Fibroblast of skin of back (primary cell): ENCODE data around the gene TNNI3K. TPM values are rescaled to one million over a fixed set of nuclear protein-coding genes. Genes with fewer than 3 reads are reported as not detected.
"Not testable (repeated sequence)": the region's sequence is repeated elsewhere in the genome, so short reads cannot be mapped to it uniquely, and the experiment has no call there.

ENCODE experiments used
- DNase-seq: peaks from one replicate; pipeline ENCODE4 v3.0.0-alpha.2; 2013
- polyA plus RNA-seq, 2 experiments: library from polyadenylated mRNA; unstranded; fragments of 120-200 nt; gene quantifications; one replicate each; pipeline ENCODE4 v1.2.1, GENCODE V29; 2013; ENCODE audit not compliant: insufficient read length in 2 of 2

The TNNI3K gene, protein sequence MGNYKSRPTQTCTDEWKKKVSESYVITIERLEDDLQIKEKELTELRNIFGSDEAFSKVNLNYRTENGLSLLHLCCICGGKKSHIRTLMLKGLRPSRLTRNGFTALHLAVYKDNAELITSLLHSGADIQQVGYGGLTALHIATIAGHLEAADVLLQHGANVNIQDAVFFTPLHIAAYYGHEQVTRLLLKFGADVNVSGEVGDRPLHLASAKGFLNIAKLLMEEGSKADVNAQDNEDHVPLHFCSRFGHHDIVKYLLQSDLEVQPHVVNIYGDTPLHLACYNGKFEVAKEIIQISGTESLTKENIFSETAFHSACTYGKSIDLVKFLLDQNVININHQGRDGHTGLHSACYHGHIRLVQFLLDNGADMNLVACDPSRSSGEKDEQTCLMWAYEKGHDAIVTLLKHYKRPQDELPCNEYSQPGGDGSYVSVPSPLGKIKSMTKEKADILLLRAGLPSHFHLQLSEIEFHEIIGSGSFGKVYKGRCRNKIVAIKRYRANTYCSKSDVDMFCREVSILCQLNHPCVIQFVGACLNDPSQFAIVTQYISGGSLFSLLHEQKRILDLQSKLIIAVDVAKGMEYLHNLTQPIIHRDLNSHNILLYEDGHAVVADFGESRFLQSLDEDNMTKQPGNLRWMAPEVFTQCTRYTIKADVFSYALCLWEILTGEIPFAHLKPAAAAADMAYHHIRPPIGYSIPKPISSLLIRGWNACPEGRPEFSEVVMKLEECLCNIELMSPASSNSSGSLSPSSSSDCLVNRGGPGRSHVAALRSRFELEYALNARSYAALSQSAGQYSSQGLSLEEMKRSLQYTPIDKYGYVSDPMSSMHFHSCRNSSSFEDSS
- polyA plus RNA-seq (2013, experiment 1 of 2; ENCODE audit: insufficient read length) = not detected
- 0.37 TPM for polyA plus RNA-seq (2013, experiment 2 of 2; ENCODE audit: insufficient read length)

DNA sequence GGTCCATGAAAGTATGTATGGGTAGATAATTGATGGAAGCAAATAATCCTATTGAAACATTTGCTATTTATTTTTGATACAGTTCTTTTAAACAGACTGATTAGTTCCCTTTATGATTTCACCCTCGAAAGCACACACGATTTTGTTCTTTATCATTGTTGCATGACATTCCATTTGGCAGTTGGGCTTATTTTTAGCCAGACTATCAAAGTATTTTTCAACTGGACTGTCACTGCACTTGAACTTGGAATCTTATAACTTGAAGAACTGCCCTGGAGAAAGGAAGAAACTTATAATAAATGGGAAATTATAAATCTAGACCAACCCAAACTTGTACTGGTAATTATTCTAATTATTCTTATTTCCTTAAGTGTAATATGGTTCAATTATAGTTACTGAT is at the start of gene TNNI3K:
TNNI3K (plus strand) TSS at position 235 of the 400 bp plus-strand sequence; CDS start at position 300, 65 bp downstream.
- no peak for DNase-seq

DNA sequence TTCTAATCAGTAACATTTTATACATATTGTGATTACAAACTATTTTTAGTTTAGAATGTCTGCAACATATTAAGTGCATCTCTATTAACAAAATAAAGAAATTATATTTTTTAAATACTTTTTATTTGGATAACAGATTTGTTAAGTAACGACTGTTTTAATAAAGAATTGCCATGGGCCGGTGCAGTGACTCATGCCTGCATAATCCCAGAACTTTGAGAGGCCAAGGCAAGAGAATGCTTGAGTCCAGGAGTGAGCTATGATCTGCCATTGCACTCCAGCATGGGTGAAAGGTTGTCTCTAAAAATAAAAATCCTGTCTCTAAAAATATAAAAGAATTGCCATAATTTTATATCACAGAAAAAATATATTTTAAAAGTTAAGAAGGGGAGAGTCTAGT is 41.3 kb upstream of the TNNI3K start:
- peak; percentile 43 for DNase-seq

DNA sequence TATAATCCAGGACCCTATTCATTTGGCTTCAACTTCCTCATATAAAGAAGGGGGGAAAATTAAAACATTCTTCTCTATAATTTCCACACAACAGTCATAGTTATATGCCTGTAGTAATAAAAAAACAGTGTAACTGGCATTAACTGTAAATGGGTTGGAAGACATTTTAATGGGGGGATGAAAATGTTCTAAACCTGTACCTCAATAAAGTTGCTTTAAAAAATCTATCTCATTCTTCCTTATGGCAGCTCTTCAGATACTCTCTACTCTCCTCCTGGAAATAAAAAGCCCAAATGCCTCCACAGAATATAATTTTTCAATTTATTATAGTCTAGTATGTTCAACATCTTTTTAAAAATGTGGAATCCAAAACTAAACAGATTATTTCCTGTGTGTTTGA is 39.8 kb upstream of the TNNI3K start:
- DNase-seq = no peak

DNA sequence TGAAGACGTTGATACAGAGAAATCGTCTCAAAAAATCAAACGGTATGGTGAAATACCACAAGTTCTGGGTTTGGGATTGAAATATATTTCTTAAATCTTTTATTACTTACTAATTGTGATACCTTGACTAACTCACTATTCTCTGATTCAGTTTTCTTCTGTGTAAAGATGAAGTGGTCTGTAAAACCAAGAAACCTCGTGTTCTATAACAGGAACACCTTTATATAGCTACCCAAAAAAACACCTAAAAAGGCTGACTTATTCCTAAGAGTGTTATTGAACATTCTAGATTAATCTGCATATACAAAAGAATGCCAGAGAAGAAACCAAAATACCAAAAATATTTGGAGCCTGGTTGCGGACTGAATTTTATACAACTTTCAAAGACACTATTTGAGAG is 37.9 kb upstream of the TNNI3K start:
- DNase-seq = no peak

DNA sequence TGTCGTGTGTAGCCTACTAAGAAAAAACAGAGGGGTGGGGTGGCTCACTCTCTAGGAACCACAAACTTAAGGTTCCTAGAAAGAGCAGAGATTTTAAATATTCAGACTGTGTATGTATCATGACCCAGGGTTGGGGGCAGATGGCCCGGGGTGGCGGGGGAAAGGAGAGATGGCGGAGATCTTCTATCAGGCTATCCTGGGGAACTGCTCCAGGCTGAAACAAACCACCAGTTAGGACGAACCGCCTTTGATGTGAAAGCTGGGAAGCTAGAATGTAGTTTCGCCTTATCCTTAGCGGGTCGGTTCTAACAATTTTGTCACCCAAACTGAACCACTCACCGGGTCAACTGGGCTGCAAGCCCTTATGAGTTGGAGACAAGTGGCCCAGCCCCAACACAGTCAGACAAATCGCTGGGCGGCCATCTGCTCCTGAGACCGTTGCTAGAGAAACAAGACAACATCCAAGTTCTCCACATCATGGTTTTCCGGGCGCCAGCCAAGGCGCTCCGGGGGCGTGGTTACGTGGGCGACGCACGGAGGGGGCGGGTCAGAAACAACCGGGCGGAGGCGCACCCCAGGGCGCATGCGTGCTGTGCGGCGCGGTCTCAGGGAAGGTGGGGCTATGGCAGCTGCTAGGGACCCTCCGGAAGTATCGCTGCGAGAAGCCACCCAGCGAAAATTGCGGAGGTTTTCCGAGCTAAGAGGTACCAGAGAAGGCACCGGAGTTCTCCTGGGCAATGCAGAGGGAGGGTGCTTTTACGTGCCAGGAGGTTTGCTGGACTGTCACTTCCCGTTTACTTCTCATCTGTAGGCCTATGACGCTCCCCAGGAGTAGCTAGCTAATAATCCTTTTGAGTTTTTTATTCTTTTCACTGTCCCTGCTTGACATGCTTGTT is 37.3 kb upstream of the TNNI3K start, which contains the start of the genes FPGT and LRRIQ3:
FPGT (plus strand) TSS at position 586 of the 896 bp plus-strand sequence; CDS start at position 623, 37 bp downstream.
LRRIQ3 (minus strand) TSS at position 520 of the 896 bp plus-strand sequence. CDS start 14,492 bp downstream, outside the sequence.
- peak; percentile 92 for DNase-seq

DNA sequence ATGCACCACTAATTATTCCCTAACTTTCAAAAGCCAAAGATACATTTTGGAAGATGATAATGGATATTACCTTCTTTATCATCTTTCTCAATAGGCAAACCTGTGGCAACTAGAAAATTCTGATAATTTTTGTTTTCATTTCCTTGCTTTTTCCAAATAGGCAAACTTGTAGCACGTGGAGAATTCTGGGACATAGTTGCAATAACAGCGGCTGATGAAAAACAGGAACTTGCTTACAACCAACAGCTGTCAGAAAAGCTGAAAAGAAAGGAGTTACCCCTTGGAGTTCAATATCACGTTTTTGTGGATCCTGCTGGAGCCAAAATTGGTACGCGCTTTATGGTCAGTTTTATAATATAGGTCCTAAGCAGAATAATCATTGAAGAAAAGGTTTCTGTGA is 35.7 kb upstream of the TNNI3K start:
- no peak for DNase-seq

DNA sequence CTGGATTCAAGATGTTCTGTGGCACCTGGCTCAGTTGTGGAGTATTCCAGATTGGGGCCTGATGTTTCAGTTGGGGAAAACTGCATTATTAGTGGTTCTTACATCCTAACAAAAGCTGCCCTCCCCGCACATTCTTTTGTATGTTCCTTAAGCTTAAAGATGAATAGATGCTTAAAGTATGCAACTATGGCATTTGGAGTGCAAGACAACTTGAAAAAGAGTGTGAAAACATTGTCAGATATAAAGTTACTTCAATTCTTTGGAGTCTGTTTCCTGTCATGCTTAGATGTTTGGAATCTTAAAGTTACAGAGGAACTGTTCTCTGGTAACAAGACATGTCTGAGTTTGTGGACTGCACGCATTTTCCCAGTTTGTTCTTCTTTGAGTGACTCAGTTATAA is 29.9 kb upstream of the TNNI3K start:
- DNase-seq = peak; percentile 74

DNA sequence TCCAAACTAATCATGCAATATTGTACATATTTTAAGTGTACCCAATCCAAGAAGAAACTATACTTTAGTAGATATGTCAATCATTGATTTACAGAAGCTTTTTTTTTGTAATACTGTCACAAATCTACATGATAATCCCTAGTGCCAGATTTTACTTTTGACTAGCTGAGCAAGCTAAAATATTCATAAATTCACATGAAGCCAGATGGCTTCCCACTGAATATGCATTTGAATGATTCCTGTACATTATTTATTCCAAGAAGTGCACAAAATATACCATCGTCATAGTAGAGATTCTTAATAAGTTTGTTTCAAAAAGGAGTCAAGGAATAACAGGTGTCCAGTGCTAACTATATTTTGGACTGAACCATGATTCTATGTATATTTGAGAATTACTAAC is 20.0 kb upstream of the TNNI3K start:
- no peak for DNase-seq

DNA sequence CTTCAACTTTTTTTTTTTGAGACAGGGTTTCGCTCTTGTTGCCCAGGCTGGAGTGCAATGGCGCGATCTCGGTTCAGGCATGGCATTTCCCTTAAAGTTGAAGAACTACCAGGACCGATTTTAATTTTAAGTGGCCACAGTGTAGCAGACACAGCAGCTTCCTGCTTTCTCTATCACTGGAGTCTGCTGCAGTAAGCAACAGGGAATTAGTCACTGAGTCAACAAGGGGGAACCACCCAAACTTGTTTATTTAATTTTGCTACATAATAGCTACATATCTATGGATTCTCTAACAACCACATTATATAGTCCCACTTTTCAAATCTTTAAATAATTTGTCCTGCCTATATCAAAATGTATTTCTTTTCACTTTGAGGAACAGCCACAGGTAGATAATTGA is 12.5 kb upstream of the TNNI3K start:
- peak; percentile 47 for DNase-seq

DNA sequence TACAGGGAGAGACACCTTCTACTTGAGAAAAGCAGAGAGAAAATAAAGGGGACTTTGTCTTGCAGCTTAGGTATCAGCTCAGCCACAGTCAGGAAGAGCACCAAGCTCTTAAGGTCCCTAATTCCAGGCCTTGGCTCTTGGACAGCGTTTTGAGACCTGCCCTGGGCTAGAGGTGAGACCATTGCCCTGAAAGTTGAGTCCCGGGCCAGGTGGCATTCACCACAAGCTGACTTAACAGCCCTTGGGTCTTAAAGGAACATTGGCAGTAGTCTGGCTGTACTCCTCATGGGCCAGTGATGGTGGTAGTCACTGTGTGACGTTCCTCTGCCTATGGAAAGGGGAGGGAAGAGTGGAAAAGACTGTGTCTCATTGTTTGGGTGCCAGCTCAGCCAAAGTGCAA is 11.7 kb upstream of the TNNI3K start:
- DNase-seq = no peak

DNA sequence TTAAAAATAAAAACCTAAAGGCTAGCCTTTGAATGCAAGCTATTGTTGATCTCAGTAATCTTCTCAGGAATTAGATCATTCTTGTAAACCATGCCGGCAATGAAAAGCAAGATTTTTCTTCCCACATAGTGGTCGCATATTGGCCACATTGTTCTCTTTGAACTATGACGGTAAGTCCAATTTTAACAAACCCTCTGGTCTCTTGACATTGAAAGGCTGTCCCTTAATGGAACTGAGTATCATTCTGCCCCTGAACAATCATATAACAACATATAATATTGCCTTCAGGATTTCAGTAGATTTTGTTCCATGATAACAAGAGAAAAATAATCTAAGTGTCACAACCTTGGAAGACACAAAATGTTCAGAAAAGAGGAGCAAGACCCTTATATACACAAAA is 1.3 kb downstream of the TNNI3K start:
- DNase-seq = no peak

DNA sequence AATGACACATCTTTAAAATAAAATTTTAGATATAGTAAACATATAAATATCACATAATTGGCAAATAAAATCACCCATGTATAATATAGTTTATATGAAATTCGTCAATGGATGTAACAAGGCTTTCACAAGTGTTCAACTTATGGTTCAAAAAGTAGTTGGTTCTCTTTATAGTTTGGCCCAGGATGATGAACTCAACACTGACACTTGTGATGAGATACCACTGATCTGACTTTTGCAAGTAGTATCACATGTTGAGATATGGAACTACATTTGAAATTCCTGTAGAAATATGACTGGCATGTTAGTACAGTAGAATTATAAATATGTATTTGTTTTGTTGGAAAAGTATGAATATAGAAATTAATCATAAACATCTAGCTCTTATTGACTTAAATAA is 1.8 kb downstream of the TNNI3K start:
- no peak for DNase-seq

DNA sequence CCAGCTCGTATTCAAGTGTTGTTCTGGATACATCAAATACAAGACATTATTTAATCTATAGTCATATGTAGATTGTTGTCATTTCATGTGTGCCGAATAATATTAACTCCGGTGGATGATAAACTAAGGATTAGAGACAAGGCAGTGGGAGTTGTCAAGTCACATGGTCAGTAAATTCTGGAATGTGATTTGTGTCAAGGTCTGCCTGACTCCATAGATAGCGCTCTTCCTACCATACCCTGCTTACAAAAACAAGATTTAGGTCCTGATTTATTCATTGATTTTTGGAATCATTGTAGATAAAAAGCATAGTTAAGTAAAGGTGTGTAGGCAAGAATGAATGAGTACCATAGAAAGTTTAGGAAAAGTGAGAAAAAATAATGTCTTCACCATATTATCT is 2.6 kb downstream of the TNNI3K start:
- DNase-seq = no peak

DNA sequence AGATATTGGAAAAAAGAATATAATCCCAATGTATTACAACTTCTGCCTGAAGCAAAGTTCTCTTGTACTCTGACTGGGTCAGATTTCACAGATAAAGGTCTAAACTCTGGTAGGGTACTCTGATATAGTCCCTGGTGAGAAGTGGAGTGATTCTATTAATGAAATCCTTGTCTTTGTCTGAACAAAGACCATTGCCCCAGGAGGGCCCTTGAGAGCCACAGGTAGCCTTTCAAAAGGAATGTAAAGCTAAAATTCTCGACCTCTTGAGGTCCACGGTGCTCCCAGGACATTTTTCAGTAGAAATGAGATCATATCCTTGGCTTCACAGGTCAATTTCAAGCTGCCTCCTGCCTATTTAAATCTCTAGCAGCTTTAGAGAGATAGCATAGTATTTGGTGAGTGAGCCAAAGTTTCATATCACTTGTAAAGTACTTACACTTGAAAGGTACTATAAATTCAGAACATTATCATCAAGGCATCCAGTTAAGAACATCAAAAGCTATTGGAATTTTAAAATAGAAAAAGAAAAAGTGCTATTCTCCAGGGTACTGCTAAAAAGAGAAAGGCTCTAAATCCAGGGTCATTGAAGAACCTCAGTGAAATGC is 10.1 kb downstream of the TNNI3K start:
- DNase-seq = no peak

DNA sequence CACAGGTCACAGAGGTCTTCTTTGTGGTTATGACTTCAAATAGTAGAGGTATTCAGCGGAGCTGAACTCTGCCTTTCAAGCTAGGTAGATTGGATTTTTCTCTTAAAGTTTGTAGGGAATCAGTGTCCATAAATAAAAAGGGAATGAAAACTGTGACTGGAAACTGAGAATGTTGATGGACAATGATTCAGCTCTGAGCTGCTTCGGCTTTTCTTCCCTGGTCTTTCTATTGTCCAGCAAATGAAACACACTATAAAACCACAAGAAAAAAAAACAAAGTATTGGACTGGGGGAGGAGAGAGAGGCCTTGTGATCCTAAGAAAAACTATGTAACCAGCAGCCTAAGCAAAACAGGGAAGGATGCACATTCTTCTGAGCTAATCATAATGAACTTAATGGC is 11.1 kb downstream of the TNNI3K start:
- no peak for DNase-seq

DNA sequence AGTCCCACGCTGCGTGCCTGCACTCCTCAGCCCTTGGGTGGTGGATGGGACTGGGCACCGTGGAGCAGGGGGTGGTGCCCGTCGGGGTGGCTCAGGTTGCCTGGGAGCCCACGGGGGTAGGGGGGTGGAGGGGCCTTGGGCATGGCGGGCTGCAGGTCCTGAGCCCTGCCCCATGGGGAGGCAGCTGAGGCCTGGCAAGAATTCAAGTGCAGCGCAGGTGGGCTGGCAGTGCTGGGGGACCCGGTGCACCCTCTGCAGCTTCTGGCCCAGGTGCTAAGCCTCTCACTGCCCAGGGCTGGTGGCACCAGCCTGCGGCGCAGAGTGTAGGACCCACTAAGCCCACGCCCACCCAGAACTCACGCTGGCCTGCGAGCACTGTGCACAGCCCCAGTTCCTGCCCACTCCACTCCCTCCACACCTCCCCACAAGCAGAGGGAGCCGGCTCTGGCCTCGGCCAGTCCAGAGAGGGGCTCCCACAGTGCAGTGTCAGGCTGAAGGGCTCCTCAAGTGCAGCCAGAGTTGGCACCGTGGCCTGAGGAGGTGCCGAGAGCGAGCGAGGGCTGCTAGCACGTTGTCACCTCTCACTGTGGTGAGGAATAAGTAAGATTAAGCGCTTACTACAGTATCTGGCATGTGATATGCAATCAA is 12.8 kb downstream of the TNNI3K start:
- no peak for DNase-seq

DNA sequence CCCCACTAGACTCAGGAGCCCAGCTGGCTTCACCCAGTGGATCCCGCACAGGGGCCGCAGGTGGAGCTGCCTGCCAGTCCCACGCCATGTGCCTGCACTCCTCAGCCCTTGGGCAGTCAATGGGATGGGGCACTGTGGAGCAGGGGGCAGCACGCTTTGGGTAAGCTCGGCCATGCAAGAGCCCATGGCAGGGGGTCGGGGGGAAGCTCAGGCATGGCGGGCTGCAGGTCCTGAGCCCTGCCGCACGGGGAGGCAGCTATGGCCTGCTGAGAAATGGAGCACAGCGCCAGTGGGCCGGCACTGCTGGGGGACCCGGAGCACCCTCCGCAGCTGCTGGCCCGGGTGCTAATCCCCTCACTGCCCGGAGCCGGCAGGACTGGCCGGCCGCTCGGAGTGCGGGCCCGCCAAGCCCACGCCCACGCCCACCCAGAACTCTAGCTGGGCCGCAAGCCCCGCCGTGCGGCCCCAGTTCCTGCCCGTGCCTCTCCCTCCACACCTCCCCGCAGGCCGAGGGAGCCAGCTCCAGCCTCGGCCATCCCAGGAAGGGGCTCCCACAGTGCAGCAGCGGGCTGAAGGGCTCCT is 18.1 kb downstream of the TNNI3K start:
- not testable (repeated sequence) for DNase-seq

DNA sequence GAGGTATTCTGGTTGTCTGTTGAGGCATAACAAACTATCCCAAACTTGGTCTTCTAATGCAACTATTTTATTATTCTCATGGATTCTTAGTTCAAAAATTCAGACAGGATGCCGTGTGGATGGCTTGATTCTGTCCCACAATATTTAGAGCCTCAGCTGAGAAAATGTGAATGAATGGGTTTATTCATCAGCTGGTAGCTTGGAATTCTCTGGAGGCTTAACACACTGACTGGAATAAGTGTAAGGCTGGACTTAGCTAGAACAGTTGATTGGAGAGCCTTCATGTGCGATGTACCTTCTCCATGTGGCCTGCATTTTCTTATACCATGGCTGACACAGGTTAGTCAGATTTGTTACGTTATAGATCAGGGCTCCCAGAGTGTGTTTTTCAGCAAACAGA is 30.8 kb downstream of the TNNI3K start:
- no peak for DNase-seq

DNA sequence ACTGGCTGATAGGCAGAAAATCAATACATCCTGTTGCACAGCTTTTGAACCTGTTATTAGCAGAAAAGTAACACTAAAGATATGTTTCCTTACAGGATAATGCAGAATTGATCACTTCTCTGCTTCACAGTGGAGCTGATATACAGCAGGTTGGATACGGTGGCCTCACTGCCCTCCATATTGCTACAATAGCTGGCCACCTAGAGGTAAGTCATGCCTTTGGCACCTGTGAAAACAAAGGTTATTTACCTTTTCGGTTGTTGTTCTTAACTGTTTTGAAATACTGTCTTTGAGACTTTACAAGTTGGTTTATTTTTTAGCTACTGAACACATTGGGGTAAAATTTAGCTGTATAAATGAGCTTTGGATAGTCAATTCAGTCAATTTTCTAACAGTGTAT is 36.3 kb downstream of the TNNI3K start:
- DNase-seq = no peak

DNA sequence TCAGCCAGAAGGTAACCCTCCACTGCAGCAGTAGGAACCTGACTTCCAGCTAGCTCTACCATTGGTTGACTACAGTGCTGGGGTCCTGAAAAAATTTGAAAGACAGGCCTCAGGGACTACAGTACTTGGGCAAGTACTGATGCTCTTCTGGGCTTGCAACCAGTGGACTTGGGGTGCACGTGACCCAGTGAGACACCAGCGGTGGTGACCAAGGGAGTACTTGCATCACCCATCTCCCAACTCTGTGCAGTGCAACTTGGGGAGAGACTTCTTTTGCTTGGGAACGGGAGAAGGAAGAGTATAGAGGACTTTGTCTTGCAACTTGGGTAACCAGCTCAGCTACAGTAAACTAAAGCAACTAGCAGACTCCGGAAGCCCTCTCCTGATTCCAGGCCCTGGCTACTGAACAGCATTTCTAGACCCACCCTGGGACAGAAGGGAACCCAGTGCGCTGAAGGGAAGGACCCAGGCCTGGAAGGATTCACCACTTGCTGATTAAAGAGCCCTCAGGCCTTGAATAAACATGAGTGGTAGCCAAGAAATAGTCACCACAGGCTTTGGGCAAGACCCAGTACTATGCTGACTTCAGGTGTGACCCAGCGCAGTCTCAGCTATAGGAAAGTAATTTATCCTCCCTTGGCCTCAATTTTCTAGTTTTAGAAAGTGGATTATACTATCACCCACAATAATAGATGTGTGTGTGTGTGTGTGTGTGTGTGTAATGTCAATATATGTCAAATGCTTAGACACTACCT is 45.6 kb downstream of the TNNI3K start:
- no peak for DNase-seq
